Uterus (tissue), 2 donors: ENCODE data around the gene CACNA2D2.

Experiments
- CTCF ChIP-seq, 4 experiments: fragments of 200-600 bp in 2 of 4; fragments of 450-650 bp in 2 of 4; sonication (generic) in 2 of 4; IDR thresholded peaks; one replicate each; pipeline ENCODE4 v1.5.1; 2016 to 2019; ENCODE audit warnings: antibody characterized with exemption in 4 of 4, mild to moderate bottlenecking in 2 of 4, moderate library complexity in 1 of 4
- POLR2A ChIP-seq, 2 donors: fragments of 450-650 bp; IDR thresholded peaks; one replicate each; pipeline ENCODE4 v1.6.1; 2016; ENCODE audit warnings: antibody characterized with exemption in 2 of 2, mild to moderate bottlenecking in 1 of 2, moderate library complexity in 1 of 2

DNA sequence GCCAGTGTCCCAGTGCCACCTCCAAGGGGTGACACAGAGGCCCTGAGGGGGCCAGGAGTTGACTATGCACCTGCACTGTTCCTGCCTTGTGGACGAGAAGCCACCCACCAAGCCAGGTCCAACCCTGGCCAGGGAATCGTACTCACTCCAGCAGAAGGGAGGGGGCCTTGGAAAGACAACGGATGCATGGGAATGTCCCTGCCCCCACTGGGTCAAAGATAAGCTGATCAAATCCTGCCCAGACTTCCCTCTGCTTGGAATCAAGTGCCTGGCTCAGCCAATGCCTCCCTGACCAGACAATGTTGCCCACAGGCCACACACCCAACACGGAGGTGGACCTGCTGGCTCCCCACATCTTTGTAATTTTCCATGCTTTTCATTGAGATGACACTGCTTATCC lies 23.9 kb downstream of the CACNA2D2 start:
- TF ChIP-seq CTCF (IDR thresholded peaks at IDR 0.05), result no peak
- TF ChIP-seq POLR2A (IDR thresholded peaks at IDR 0.05), result no peak
